Gastroesophageal sphincter (tissue), 3 donors: ENCODE results near the gene LIX1L.

Experiments
- EP300 ChIP-seq: sonication (generic); formaldehyde crosslinking; IDR thresholded peaks from one replicate; pipeline ENCODE4 v1.6.1; 2017; ENCODE audit warnings: antibody characterized with exemption, mild to moderate bottlenecking
- POLR2A ChIP-seq, 2 donors: fragments of 450-650 bp; IDR thresholded peaks; one replicate each; pipeline ENCODE4 v1.6.1; 2017; ENCODE audit warnings: antibody characterized with exemption in 2 of 2, mild to moderate bottlenecking in 2 of 2, moderate library complexity in 1 of 2
- POLR2AphosphoS5 ChIP-seq: sonication (generic); formaldehyde crosslinking; IDR thresholded peaks from one replicate; pipeline ENCODE4 v1.6.1; 2017; ENCODE audit warnings: antibody characterized with exemption
- TF ChIP-seq, protein P1 (sequence below), 4 experiments: fragments of 200-600 bp in 2 of 4; fragments of 450-650 bp in 2 of 4; sonication (generic) in 1 of 4; IDR thresholded peaks; one replicate each; pipeline ENCODE4 v1.5.1; 2017 to 2019; ENCODE audit warnings: antibody characterized with exemption in 4 of 4, mild to moderate bottlenecking in 2 of 4, moderate library complexity in 2 of 4

DNA sequence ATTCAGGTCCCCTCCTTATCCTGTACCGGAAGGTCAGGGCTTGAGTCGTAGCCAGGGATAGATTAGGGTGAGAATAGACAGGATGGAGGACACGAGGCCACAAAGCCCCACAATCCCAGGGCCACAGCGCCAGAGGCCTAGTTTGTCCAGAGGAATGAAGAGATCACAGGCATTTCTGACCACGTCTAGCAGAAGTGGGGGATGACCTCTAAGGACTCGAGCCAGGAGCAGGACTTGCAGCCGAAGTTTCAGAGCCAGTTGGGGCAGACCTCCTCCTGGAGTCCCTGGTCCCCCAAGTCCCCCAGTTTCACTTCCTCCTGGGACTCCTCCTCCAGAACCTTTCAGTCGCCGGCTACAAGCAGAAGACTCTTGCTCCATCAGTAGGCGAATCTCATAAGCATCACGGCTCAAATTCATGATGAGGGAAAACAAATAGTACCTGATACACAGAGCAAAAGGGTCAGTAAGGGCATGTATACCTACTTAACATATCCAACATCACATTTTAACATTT, 45.6 kb downstream of the LIX1L start:
- TF ChIP-seq POLR2A (IDR thresholded peaks at IDR 0.05) (no peak), EP300 (no peak), POLR2AphosphoS5 (no peak)
- TF ChIP-seq, protein P1, sequence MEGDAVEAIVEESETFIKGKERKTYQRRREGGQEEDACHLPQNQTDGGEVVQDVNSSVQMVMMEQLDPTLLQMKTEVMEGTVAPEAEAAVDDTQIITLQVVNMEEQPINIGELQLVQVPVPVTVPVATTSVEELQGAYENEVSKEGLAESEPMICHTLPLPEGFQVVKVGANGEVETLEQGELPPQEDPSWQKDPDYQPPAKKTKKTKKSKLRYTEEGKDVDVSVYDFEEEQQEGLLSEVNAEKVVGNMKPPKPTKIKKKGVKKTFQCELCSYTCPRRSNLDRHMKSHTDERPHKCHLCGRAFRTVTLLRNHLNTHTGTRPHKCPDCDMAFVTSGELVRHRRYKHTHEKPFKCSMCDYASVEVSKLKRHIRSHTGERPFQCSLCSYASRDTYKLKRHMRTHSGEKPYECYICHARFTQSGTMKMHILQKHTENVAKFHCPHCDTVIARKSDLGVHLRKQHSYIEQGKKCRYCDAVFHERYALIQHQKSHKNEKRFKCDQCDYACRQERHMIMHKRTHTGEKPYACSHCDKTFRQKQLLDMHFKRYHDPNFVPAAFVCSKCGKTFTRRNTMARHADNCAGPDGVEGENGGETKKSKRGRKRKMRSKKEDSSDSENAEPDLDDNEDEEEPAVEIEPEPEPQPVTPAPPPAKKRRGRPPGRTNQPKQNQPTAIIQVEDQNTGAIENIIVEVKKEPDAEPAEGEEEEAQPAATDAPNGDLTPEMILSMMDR (IDR thresholded peaks at IDR 0.05), result no peak
